IPS-11a (cell line): ENCODE data around the gene HOXD13.

ENCODE experiments used
- H3K4me3 ChIP-seq: one replicate; pipeline ENCODE4 v1.5.1; 2013; ENCODE audit warnings: low read depth, low read length, control low read depth

Gene HOXD13

DNA sequence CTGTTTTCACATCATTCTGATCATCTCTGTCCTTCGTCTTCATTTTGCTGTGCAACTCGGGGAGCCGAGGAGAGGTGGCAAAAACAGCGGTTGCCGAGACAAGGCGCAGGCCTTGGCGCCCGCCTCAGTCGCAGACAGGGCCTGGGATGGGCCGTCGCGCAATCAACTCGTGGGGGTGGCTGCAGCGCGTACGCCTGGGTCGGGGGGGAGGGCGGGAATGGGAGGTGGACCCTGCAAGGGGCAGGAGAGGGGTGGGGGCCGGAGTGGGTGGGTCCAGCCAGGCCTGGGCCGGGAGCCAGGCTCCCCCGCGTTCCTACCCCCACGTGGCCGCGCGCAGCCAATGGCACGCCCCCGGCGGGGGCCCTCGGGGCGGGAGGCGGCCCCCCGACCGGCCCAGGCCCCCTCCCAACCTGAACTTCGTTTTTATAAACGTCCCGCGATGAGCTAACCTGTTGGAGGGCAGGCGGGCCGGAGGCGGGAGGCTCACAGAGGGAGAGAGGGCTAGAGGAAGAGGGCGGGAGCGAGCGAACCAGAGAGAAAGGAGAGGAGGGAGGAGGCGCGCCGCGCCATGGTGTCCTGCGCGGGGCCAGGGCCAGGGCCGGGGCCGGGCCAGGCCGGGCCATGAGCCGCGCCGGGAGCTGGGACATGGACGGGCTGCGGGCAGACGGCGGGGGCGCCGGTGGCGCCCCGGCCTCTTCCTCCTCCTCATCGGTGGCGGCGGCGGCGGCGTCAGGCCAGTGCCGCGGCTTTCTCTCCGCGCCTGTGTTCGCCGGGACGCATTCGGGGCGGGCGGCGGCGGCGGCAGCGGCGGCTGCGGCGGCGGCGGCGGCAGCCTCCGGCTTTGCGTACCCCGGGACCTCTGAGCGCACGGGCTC, at the start of gene HOXD13:
Gene HOXD13, plus strand, starts transcription at position 452 of the 875 bp plus-strand sequence. Its CDS starts 170 bp downstream, at position 622.
- H3K4me3 ChIP-seq, result peak within 1 kb of the TSS; percentile 8

DNA sequence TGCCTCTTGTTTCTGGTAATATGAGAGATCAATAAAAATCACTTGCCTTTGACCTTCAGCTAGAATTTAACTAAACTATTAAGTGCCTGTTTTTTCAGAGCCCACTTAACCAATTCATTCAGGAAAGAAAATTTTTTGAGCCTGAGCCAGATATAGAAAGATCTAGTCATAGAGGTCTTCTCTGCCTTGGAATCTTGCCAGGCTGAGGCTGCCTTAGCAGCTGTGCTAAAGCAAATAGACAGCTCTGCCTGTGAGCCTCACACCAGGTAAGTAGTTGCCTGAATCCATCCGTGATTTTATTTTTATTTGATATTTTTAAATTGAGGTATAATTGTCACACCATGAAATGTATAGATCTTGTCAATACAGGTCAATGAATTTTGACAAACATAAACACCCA, 36.1 kb upstream of the HOXD13 start:
- no peak overlapping the region for H3K4me3 ChIP-seq

- no peak overlapping the region for H3K4me3 ChIP-seq
These were observed 28.6 kb upstream of the HOXD13 start for GRCh38 chr2:176063958-176064357.

- no peak overlapping the region for H3K4me3 ChIP-seq
These were observed 25.6 kb upstream of the HOXD13 start for GRCh38 chr2:176066645-176067588.

DNA sequence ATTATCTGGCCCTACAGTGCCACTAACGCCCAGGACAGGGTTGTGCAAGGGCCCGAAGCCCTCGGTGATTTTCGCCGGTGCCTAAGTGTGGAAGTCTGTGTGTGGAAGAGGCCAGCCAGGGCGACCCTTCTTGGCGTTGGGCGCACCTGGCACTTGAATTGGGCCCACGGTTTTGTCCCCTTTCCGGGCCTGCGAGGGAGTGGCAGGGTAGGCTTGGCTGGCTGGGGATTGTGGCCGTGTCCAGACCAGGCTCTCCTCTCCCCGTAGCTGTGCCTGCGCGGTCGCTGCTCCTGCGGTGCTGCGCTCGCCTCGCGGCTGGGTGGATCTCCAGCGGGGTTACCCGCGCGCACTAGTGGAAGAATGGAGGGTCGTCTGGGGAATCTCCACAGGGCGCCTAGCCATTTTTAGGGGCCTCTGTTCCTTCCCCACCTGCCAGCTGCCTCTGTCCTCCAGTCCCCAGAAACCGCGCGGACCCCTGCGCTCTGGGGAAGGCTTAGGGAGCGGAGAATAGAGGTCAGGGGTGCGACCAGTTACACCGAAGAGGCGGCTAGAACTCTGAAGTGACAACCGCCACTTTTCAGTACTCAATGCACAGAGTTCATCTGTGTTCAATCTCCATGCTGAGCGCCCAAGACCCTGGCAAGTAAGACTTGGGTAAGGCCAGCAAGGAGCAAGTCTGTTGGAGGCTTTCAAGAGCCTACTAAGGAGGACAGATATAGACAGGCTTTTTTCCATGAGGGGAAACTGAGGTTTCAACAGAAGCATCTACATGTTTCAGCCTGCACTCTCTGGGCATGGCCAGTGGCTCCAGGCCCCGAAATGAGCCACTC, 24.7 kb upstream of the HOXD13 start:
- H3K4me3 ChIP-seq, result no peak overlapping the region

GRCh38 chr2:176068419-176068832, 24.1 kb upstream of the HOXD13 start:
- no peak overlapping the region for H3K4me3 ChIP-seq

- no peak overlapping the region for H3K4me3 ChIP-seq
These were observed 20.9 kb upstream of the HOXD13 start for GRCh38 chr2:176071330-176072291.

DNA sequence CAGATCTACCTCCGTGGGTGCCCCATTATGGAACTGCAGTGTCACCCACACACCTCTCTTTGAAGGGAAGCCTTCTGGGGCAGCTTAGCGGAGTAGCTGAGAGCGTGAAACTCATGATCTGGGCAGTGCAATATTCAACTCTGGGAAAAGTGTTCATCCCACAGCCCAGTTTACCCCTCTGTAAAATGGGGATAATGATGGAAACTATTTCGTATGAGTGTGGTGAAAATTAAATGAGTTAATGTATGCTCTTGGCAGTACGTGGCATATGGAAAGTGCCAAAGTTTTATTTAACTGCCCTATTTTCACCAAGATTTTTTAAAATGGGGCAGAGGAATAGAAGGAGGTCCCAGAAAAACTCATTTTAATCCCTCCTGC, 20.2 kb upstream of the HOXD13 start:
- H3K4me3 ChIP-seq, result no peak overlapping the region

DNA sequence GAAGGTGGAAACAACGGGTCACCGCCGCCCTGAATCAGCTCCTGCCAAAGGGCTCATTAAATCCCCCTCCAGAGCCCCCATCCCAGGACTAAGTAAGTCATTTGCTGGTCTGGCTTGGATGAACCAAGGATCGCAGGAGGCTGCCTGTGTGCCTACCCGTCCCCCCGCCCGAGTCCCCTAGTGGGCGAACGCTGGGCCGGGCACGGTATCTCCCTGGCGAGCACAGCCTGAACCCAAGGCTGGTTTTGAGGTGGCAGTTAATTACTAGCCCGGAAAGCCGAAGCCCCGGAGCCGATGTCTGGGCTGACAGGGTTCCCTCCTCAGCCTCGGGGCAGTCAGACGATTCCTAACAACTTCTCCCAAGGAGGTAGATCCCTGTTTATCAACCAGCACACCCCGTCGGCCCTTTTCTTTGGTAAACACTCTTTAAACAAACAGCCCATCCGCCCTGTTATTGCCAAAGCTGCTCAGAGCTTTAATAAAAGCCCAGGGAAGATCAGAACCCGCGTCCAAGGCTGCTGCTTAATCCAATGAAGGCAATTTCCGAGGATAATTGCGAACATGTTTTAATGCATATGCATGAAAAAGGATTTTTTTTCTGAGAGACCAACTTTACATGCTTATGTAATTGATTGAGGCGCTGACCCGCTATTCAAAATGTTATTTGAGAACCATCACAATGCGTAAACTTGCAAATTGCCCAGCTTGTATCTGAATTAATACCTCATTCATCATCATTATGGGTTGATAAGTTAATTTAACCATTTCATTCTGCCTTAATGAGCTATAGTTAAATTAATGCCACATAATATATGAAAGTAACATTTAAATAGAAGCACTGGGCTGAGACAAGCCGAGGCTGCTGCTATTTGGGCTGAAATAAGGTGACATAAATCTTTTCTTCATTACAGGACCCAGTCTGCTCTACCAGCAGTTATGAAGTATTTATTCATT, 19.3 kb upstream of the HOXD13 start:
- no peak overlapping the region for H3K4me3 ChIP-seq

GRCh38 chr2:176074919-176075425, 17.5 kb upstream of the HOXD13 start:
- H3K4me3 ChIP-seq, result no peak overlapping the region

DNA sequence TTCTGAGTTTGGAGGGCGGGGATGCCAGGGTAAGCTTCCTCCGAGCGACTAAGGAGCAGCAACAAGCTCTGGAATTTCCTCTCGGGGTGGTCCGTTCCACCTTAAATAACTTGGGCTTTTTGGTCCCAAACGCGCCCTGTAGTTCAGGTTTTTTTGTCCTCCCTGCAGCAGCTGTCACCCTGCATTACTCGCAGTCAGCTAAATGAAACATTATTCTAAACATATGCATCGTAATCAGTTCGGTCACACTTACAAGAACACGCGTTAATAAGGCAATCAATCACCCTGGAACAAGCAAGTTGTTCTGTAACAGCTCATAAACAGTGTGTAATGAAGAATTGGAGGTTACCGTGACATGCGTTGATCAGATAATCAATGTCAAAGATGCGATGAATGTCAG, 17.0 kb upstream of the HOXD13 start:
- H3K4me3 ChIP-seq, result no peak overlapping the region

DNA sequence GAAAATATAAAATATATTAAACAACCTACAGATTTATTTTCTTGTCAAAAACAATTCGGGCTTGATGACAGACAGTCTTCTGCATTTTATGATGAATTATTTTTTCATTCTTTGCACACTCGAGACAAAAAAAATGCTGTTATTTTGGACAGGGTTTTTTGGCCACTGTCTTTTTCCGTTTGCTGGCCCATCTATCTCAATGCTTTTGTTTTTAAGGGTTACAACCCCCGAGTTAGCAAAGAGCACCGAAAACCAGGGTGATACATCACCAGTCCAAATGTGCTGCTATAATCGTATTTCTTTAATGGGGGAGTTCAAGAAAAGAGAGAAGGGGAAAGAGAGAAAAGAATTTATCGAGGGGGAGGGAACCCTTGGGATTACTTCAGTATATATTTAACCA, 16.5 kb upstream of the HOXD13 start:
- H3K4me3 ChIP-seq, result no peak overlapping the region

- no peak overlapping the region for H3K4me3 ChIP-seq
These were observed 15.7 kb upstream of the HOXD13 start for GRCh38 chr2:176076796-176077195.

GRCh38 chr2:176078541-176079284, 13.8 kb upstream of the HOXD13 start:
- H3K4me3 ChIP-seq, result peak overlapping the region; percentile 20

GRCh38 chr2:176079285-176079830, 13.2 kb upstream of the HOXD13 start:
- peak overlapping the region; percentile 20 for H3K4me3 ChIP-seq

GRCh38 chr2:176079831-176080539, 12.5 kb upstream of the HOXD13 start:
- peak overlapping the region; percentile 20 for H3K4me3 ChIP-seq
